Neural progenitor cell (in vitro differentiated cells): ENCODE measurements around the gene RRP8. TPM values are rescaled to one million over a fixed set of nuclear protein-coding genes. Genes with fewer than 3 reads are reported as not detected.

Source experiments
- DNase-seq: peaks from one replicate; pipeline ENCODE4 v3.0.0-alpha.2; 2016; ENCODE audit warnings: low spot score
- H2AFZ ChIP-seq: fragments of 200-600 bp; sonication (generic); replicated peaks from 2 replicates; pipeline ENCODE4 v1.6.1; 2016; ENCODE audit warnings: antibody characterized with exemption
- H3F3A ChIP-seq: fragments of 200-600 bp; sonication (generic); 2 replicates; pipeline ENCODE4 v1.6.1; 2016; ENCODE audit warnings: antibody characterized with exemption, low read depth
- H3K27ac ChIP-seq: fragments of 200-600 bp; sonication (generic); 2 replicates; pipeline ENCODE4 v1.5.1; 2016; ENCODE audit warnings: mild to moderate bottlenecking
- H3K27me3 ChIP-seq: fragments of 200-600 bp; sonication (generic); 2 replicates; pipeline ENCODE4 v1.6.1; 2016; ENCODE audit warnings: mild to moderate bottlenecking, moderate library complexity
- H3K36me3 ChIP-seq: fragments of 200-600 bp; sonication (generic); 2 replicates; pipeline ENCODE4 v1.5.1; 2016
- H3K4me1 ChIP-seq: fragments of 200-600 bp; sonication (generic); 2 replicates; pipeline ENCODE4 v1.6.1; 2016; ENCODE audit warnings: mixed run types
- H3K4me2 ChIP-seq: fragments of 200-600 bp; sonication (generic); 2 replicates; pipeline ENCODE4 v1.6.1; 2016
- H3K4me3 ChIP-seq: fragments of 200-600 bp; sonication (generic); 2 replicates; pipeline ENCODE4 v1.5.1; 2016
- H3K79me2 ChIP-seq: fragments of 200-600 bp; sonication (generic); 2 replicates; pipeline ENCODE4 v1.6.1; 2016; ENCODE audit warnings: low read depth
- H3K9ac ChIP-seq: fragments of 200-600 bp; sonication (generic); 2 replicates; pipeline ENCODE4 v1.6.1; 2016
- H3K9me3 ChIP-seq: fragments of 200-600 bp; sonication (generic); 2 replicates; pipeline ENCODE4 v1.5.1; 2016; ENCODE audit warnings: low read depth
- H4K20me1 ChIP-seq: fragments of 200-600 bp; sonication (generic); 2 replicates; pipeline ENCODE4 v1.6.1; 2016; ENCODE audit warnings: low read depth
- H3K27ac Mint-ChIP-seq: 3 replicates; pipeline ENCODE4 v1.8.0; 2021; ENCODE audit warnings: mixed read lengths
- H3K27me3 Mint-ChIP-seq: 2 replicates; pipeline ENCODE4 v1.8.0; 2022; ENCODE audit warnings: low read depth, mild to moderate bottlenecking, inconsistent platforms, moderate library complexity, mixed read lengths; ENCODE audit not compliant: insufficient read depth
- H3K36me3 Mint-ChIP-seq: 3 replicates; pipeline ENCODE4 v1.8.0; 2021; ENCODE audit warnings: mixed read lengths
- H3K4me1 Mint-ChIP-seq: 3 replicates; pipeline ENCODE4 v1.8.0; 2021; ENCODE audit warnings: mixed read lengths
- H3K4me3 Mint-ChIP-seq: 3 replicates; pipeline ENCODE4 v1.8.0; 2021; ENCODE audit warnings: mild to moderate bottlenecking, moderate library complexity, mixed read lengths
- H3K9me3 Mint-ChIP-seq: 3 replicates; pipeline ENCODE4 v1.8.0; 2020; ENCODE audit warnings: mixed read lengths
- CTCF ChIP-seq: fragments of 200-600 bp; sonication (generic); IDR thresholded peaks from 2 replicates; pipeline ENCODE4 v1.5.1; 2017; ENCODE audit warnings: antibody characterized with exemption, mild to moderate bottlenecking
- EZH2 ChIP-seq: fragments of 200-600 bp; sonication (generic); IDR thresholded peaks from 2 replicates; pipeline ENCODE4 v1.6.1; 2017; ENCODE audit warnings: antibody characterized with exemption, mild to moderate bottlenecking, moderate library complexity
- EZH2phosphoT487 ChIP-seq: fragments of 200-600 bp; sonication (generic); IDR thresholded peaks from 2 replicates; pipeline ENCODE4 v1.6.1; 2017; ENCODE audit warnings: antibody characterized with exemption
- total RNA-seq: library from RNA; depleted of rRNA; stranded (reverse); fragments of >200 nt; gene quantifications from 2 replicates; pipeline ENCODE4 v1.2.3, GENCODE V29; 2015; ENCODE audit warnings: low replicate concordance

Gene RRP8
- total RNA-seq, 1 donor from 2014 or later: 16.0 TPM

GRCh38 chr11:6640985-6641701 lies 37.7 kb upstream of the RRP8 start:
- Histone ChIP-seq H3K4me1 (no peaks in the 10 kb centered on the region), H3K9me3 (no peaks in the 10 kb centered on the region), H3K27me3 (no peaks in the 10 kb centered on the region), H3K27ac (no peak overlapping the region), H2AFZ (no peak overlapping the region), H3K36me3 (no peaks in the 10 kb centered on the region), H3F3A (no peaks in the 10 kb centered on the region), H3K4me2 (no peak overlapping the region), H4K20me1 (no peaks in the 10 kb centered on the region), H3K9ac (no peak overlapping the region), H3K79me2 (no peaks in the 10 kb centered on the region), H3K4me3 (no peak overlapping the region)
- H3K27ac Mint-ChIP-seq: no peak overlapping the region
- H3K36me3 Mint-ChIP-seq: peaks cover 13% of the 10 kb centered on the region
- no peak for DNase-seq
- no peaks in the 10 kb centered on the region for H3K9me3 Mint-ChIP-seq
- H3K27me3 Mint-ChIP-seq: no peaks in the 10 kb centered on the region
- H3K4me1 Mint-ChIP-seq: peaks cover 4% of the 10 kb centered on the region
- TF ChIP-seq EZH2: no peak
- no peak for TF ChIP-seq CTCF
- H3K4me3 Mint-ChIP-seq: no peak overlapping the region

GRCh38 chr11:6640036-6640984 lies 36.9 kb upstream of the RRP8 start:
- H4K20me1 ChIP-seq: no peaks in the 10 kb centered on the region
- no peaks in the 10 kb centered on the region for H3K4me1 Mint-ChIP-seq
- no peaks in the 10 kb centered on the region for H3K9me3 Mint-ChIP-seq
- peaks cover 8% of the 10 kb centered on the region for H3K36me3 Mint-ChIP-seq
- H3K27ac ChIP-seq: no peak overlapping the region
- no peaks in the 10 kb centered on the region for H3K36me3 ChIP-seq
- no peaks in the 10 kb centered on the region for H3K27me3 Mint-ChIP-seq
- H3K79me2 ChIP-seq: no peaks in the 10 kb centered on the region
- DNase-seq: no peak
- H2AFZ ChIP-seq: no peak overlapping the region
- H3K9ac ChIP-seq: no peak overlapping the region
- no peak overlapping the region for H3K4me3 Mint-ChIP-seq
- H3K9me3 ChIP-seq: no peaks in the 10 kb centered on the region
- H3K4me3 ChIP-seq: no peak overlapping the region
- no peaks in the 10 kb centered on the region for H3K27me3 ChIP-seq
- no peak overlapping the region for H3K27ac Mint-ChIP-seq
- H3K4me2 ChIP-seq: no peak overlapping the region
- no peak for TF ChIP-seq CTCF
- TF ChIP-seq EZH2phosphoT487: no peak
- TF ChIP-seq EZH2: no peak
- H3F3A ChIP-seq: no peaks in the 10 kb centered on the region
- no peaks in the 10 kb centered on the region for H3K4me1 ChIP-seq

GRCh38 chr11:6638429-6638828 lies 35.0 kb upstream of the RRP8 start:
- H3K27me3 Mint-ChIP-seq: no peaks in the 10 kb centered on the region
- Histone ChIP-seq H4K20me1 (no peaks in the 10 kb centered on the region), H3K9me3 (no peaks in the 10 kb centered on the region), H3K4me2 (no peak overlapping the region), H3K4me1 (no peaks in the 10 kb centered on the region), H3K27ac (no peak overlapping the region), H2AFZ (no peak overlapping the region), H3F3A (no peaks in the 10 kb centered on the region), H3K9ac (no peak overlapping the region), H3K36me3 (no peaks in the 10 kb centered on the region), H3K79me2 (no peaks in the 10 kb centered on the region), H3K27me3 (no peaks in the 10 kb centered on the region), H3K4me3 (no peak overlapping the region)
- DNase-seq: no peak
- H3K9me3 Mint-ChIP-seq: no peaks in the 10 kb centered on the region
- no peaks in the 10 kb centered on the region for H3K4me1 Mint-ChIP-seq
- TF ChIP-seq CTCF (no peak), EZH2phosphoT487 (no peak), EZH2 (no peak)
- no peak overlapping the region for H3K27ac Mint-ChIP-seq
- H3K36me3 Mint-ChIP-seq: peaks cover 3% of the 10 kb centered on the region
- no peak overlapping the region for H3K4me3 Mint-ChIP-seq
